ENCODE measurements around the gene SMYD3.

DNA sequence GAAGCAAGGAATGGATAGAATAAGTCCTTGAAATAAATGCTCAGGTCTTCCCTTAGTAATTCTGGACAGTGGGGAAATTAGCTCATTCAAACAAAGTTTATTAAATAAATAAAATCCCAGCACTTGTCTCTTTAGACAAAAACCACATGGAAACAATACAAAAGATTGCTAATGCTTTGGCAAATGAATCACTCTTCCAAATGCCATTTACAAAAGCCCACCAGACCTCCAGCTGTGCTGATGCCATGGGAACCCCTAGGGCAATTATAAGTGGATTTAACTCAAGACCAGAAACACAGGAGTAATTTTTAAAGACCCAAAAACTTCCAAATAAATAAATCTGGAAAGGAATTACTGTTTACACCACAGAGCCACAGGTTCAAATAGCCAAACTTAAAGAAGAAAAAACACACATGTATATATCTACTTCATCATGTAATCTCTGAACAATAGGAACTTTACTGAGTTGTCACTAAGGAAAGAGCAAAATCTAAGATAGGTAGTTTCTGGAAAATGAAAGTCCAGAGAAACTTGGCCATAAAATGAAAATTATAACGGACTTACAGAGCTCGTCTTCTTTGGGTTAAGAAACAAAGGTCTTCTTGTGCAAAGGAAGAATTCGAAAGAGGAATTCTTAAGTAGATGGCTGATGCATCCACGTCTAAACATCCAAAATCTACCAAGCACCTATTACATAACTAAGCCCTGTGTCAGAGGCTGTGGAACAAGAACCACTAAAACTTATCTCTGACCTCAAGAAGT lies 399.4 kb downstream of the SMYD3 start:
- TF ChIP-seq, protein P1, sequence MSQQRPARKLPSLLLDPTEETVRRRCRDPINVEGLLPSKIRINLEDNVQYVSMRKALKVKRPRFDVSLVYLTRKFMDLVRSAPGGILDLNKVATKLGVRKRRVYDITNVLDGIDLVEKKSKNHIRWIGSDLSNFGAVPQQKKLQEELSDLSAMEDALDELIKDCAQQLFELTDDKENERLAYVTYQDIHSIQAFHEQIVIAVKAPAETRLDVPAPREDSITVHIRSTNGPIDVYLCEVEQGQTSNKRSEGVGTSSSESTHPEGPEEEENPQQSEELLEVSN (IDR thresholded peaks at IDR 0.05; ENCODE audit: borderline replicate concordance, low read depth), result no peak
- TF ChIP-seq EP300 (IDR thresholded peaks at IDR 0.05) (no peak), RNF2 (IDR thresholded peaks at IDR 0.05; ENCODE audit: borderline replicate concordance, low read depth) (no peak), CHD2 (IDR thresholded peaks at IDR 0.05; ENCODE audit: low read length, partially characterized antibody) (no peak), ZFP36 (IDR thresholded peaks at IDR 0.05; ENCODE audit: borderline replicate concordance, partially characterized antibody) (no peak), POLR2A (IDR thresholded peaks at IDR 0.05; ENCODE audit: low read length) (no peak), HOXA7 (CRISPR knock-in tag; IDR thresholded peaks at IDR 0.05) (no peak), BHLHE40 (IDR thresholded peaks at IDR 0.05; ENCODE audit: low read depth, low read length) (no peak), RCOR1 (IDR thresholded peaks at IDR 0.05; ENCODE audit: low read depth, low read length) (no peak), HDAC2 (IDR thresholded peaks at IDR 0.05) (no peak), PHF8 (IDR thresholded peaks at IDR 0.05; ENCODE audit: borderline replicate concordance, low read depth) (no peak), KDM1A (IDR thresholded peaks at IDR 0.05; ENCODE audit: low read depth) (no peak)
- TF ChIP-seq, protein P2, sequence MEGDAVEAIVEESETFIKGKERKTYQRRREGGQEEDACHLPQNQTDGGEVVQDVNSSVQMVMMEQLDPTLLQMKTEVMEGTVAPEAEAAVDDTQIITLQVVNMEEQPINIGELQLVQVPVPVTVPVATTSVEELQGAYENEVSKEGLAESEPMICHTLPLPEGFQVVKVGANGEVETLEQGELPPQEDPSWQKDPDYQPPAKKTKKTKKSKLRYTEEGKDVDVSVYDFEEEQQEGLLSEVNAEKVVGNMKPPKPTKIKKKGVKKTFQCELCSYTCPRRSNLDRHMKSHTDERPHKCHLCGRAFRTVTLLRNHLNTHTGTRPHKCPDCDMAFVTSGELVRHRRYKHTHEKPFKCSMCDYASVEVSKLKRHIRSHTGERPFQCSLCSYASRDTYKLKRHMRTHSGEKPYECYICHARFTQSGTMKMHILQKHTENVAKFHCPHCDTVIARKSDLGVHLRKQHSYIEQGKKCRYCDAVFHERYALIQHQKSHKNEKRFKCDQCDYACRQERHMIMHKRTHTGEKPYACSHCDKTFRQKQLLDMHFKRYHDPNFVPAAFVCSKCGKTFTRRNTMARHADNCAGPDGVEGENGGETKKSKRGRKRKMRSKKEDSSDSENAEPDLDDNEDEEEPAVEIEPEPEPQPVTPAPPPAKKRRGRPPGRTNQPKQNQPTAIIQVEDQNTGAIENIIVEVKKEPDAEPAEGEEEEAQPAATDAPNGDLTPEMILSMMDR (IDR thresholded peaks at IDR 0.05), result no peak
- TF ChIP-seq, protein P3, sequence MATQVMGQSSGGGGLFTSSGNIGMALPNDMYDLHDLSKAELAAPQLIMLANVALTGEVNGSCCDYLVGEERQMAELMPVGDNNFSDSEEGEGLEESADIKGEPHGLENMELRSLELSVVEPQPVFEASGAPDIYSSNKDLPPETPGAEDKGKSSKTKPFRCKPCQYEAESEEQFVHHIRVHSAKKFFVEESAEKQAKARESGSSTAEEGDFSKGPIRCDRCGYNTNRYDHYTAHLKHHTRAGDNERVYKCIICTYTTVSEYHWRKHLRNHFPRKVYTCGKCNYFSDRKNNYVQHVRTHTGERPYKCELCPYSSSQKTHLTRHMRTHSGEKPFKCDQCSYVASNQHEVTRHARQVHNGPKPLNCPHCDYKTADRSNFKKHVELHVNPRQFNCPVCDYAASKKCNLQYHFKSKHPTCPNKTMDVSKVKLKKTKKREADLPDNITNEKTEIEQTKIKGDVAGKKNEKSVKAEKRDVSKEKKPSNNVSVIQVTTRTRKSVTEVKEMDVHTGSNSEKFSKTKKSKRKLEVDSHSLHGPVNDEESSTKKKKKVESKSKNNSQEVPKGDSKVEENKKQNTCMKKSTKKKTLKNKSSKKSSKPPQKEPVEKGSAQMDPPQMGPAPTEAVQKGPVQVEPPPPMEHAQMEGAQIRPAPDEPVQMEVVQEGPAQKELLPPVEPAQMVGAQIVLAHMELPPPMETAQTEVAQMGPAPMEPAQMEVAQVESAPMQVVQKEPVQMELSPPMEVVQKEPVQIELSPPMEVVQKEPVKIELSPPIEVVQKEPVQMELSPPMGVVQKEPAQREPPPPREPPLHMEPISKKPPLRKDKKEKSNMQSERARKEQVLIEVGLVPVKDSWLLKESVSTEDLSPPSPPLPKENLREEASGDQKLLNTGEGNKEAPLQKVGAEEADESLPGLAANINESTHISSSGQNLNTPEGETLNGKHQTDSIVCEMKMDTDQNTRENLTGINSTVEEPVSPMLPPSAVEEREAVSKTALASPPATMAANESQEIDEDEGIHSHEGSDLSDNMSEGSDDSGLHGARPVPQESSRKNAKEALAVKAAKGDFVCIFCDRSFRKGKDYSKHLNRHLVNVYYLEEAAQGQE (IDR thresholded peaks at IDR 0.05), result no peak
